HG03064 (cell line): ENCODE data around the gene SHISA6.
"Not testable (repeated sequence)": the region's sequence is repeated elsewhere in the genome, so short reads cannot be mapped to it uniquely, and the experiment has no call there.

Experiments used
- ATAC-seq: cut with Tn5 transposase; IDR thresholded peaks from one replicate; pipeline ENCODE4 v1.9.1; 2021; ENCODE audit warnings: low read depth; ENCODE audit not compliant: unreplicated experiment

Gene SHISA6

GRCh38 chr17:11301874-11302273 is 60.9 kb downstream of the SHISA6 start:
- not testable (repeated sequence) for ATAC-seq

- ATAC-seq = no peak
Observed at GRCh38 chr17:11302401-11303186, 61.6 kb downstream of the SHISA6 start.

GRCh38 chr17:11303773-11304394 is 62.9 kb downstream of the SHISA6 start:
- ATAC-seq = no peak

- no peak for ATAC-seq
Observed at GRCh38 chr17:11304568-11304967, 63.6 kb downstream of the SHISA6 start.

- ATAC-seq = no peak
Observed at GRCh38 chr17:11305524-11305923, 64.5 kb downstream of the SHISA6 start.

GRCh38 chr17:11308531-11308930 is 67.5 kb downstream of the SHISA6 start:
- ATAC-seq = no peak

- ATAC-seq = no peak
Observed at GRCh38 chr17:11309033-11309432, 68.0 kb downstream of the SHISA6 start.

GRCh38 chr17:11309850-11310249 is 68.8 kb downstream of the SHISA6 start:
- no peak for ATAC-seq

- not testable (repeated sequence) for ATAC-seq
Observed at GRCh38 chr17:11316451-11316850, 75.4 kb downstream of the SHISA6 start.

- ATAC-seq = no peak
Observed at GRCh38 chr17:11318207-11318606, 77.2 kb downstream of the SHISA6 start.

- ATAC-seq = no peak
Observed at GRCh38 chr17:11319894-11320293, 78.9 kb downstream of the SHISA6 start.

- ATAC-seq = no peak
Observed at GRCh38 chr17:11324021-11324420, 83.0 kb downstream of the SHISA6 start.

- ATAC-seq = no peak
Observed at GRCh38 chr17:11324846-11325420, 83.9 kb downstream of the SHISA6 start.

GRCh38 chr17:11326492-11326891 is 85.5 kb downstream of the SHISA6 start:
- ATAC-seq = no peak

- ATAC-seq = no peak
Observed at GRCh38 chr17:11328770-11329169, 87.8 kb downstream of the SHISA6 start.

- no peak for ATAC-seq
Observed at GRCh38 chr17:11330006-11330405, 89.0 kb downstream of the SHISA6 start.

- no peak for ATAC-seq
Observed at GRCh38 chr17:11330826-11331225, 89.8 kb downstream of the SHISA6 start.

GRCh38 chr17:11331547-11332513 is 90.8 kb downstream of the SHISA6 start:
- ATAC-seq = no peak

- ATAC-seq = no peak
Observed at GRCh38 chr17:11332706-11333105, 91.7 kb downstream of the SHISA6 start.

GRCh38 chr17:11334493-11334892 is 93.5 kb downstream of the SHISA6 start:
- no peak for ATAC-seq

- no peak for ATAC-seq
Observed at GRCh38 chr17:11336290-11336689, 95.3 kb downstream of the SHISA6 start.
